ENCODE results near the gene BACH1. TPM values are rescaled to one million over a fixed set of nuclear protein-coding genes. Genes with fewer than 3 reads are reported as not detected.

Gene BACH1
- polyA plus RNA-seq, 1 donor from 2014 or later, result 29.7 TPM

DNA sequence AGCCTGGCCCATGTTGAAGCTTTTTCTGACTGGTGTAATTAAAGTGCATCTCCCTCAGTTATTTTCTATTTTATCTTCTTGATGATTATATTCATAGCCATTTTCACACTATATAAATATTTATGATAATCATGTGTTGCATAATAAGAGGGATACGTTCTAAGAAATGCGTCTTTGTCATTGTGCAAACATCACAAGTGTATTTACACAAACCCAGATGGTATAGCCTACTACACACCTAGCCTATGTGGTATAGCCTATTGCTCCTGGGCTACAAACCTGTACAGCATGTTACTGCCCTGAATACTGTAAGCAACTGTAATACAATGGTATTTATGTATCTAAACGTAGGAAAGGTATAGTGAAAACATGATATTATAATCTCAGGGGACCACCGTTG is 88.1 kb downstream of the BACH1 start:
- no peaks in the 10 kb centered on the region for H3F3A ChIP-seq (ENCODE audit: insufficient read depth, low read length, poor library complexity, severe bottlenecking)
- H3K79me2 ChIP-seq (replicated peaks; ENCODE audit: insufficient read depth, low read length), result no peaks in the 10 kb centered on the region

GRCh38 chr21:29387598-29387997 is 88.9 kb downstream of the BACH1 start:
- Histone ChIP-seq H4K20me1 (ENCODE audit: insufficient read depth) (no peaks in the 10 kb centered on the region), H3K36me3 (ENCODE audit: insufficient read depth, low read length) (no peaks in the 10 kb centered on the region), H3K27ac (ENCODE audit: low read length) (no peak overlapping the region), H3K9me3 (ENCODE audit: low read length) (no peaks in the 10 kb centered on the region), H3K79me2 (replicated peaks; ENCODE audit: insufficient read depth, low read length) (no peaks in the 10 kb centered on the region), H3K9me2 (ENCODE audit: insufficient read depth, low read length) (no peaks in the 10 kb centered on the region), H3K9ac (ENCODE audit: low read length) (no peak overlapping the region), H2AFZ (ENCODE audit: low read depth, low read length) (no peak overlapping the region), H3F3A (ENCODE audit: insufficient read depth, low read length, poor library complexity, severe bottlenecking) (no peaks in the 10 kb centered on the region), H3K27me3 (ENCODE audit: insufficient read depth, low read depth, low read length) (no peaks in the 10 kb centered on the region), H3K4me2 (ENCODE audit: low read length) (no peak overlapping the region), H3K4me3 (ENCODE audit: low read length) (no peak overlapping the region)
- no peak for TF ChIP-seq MXI1 (conservative IDR thresholded peaks at IDR 0.05; ENCODE audit: poor library complexity, severe bottlenecking)
- no peak for TF ChIP-seq TAF1 (IDR thresholded peaks at IDR 0.05; ENCODE audit: low read depth)
- no peak for TF ChIP-seq SMC3 (conservative IDR thresholded peaks at IDR 0.05; ENCODE audit: poor library complexity)
- no peak for TF ChIP-seq RAD21 (conservative IDR thresholded peaks at IDR 0.05)
- no peak for TF ChIP-seq POLR2AphosphoS5 (IDR thresholded peaks at IDR 0.05)
- no peak for TF ChIP-seq EP300 (conservative IDR thresholded peaks at IDR 0.05; ENCODE audit: poor library complexity, severe bottlenecking)
- no peak for TF ChIP-seq CTCF (IDR thresholded peaks at IDR 0.05; ENCODE audit: poor library complexity, severe bottlenecking)
- TF ChIP-seq, protein P1, sequence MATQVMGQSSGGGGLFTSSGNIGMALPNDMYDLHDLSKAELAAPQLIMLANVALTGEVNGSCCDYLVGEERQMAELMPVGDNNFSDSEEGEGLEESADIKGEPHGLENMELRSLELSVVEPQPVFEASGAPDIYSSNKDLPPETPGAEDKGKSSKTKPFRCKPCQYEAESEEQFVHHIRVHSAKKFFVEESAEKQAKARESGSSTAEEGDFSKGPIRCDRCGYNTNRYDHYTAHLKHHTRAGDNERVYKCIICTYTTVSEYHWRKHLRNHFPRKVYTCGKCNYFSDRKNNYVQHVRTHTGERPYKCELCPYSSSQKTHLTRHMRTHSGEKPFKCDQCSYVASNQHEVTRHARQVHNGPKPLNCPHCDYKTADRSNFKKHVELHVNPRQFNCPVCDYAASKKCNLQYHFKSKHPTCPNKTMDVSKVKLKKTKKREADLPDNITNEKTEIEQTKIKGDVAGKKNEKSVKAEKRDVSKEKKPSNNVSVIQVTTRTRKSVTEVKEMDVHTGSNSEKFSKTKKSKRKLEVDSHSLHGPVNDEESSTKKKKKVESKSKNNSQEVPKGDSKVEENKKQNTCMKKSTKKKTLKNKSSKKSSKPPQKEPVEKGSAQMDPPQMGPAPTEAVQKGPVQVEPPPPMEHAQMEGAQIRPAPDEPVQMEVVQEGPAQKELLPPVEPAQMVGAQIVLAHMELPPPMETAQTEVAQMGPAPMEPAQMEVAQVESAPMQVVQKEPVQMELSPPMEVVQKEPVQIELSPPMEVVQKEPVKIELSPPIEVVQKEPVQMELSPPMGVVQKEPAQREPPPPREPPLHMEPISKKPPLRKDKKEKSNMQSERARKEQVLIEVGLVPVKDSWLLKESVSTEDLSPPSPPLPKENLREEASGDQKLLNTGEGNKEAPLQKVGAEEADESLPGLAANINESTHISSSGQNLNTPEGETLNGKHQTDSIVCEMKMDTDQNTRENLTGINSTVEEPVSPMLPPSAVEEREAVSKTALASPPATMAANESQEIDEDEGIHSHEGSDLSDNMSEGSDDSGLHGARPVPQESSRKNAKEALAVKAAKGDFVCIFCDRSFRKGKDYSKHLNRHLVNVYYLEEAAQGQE (IDR thresholded peaks at IDR 0.05; ENCODE audit: borderline replicate concordance), result no peak
- TF ChIP-seq EZH2 (IDR thresholded peaks at IDR 0.05; ENCODE audit: borderline replicate concordance, insufficient read depth, low read length, poor library complexity, severe bottlenecking), result no peak

More for the DNA sequence above, 88.1 kb downstream of the BACH1 start:
- H3K27me3 ChIP-seq (ENCODE audit: insufficient read depth, low read depth, low read length), result no peaks in the 10 kb centered on the region
- TF ChIP-seq CTCF (IDR thresholded peaks at IDR 0.05; ENCODE audit: poor library complexity, severe bottlenecking), result no peak
- TF ChIP-seq TAF1 (IDR thresholded peaks at IDR 0.05; ENCODE audit: low read depth), result no peak
- no peak for TF ChIP-seq EP300 (conservative IDR thresholded peaks at IDR 0.05; ENCODE audit: poor library complexity, severe bottlenecking)
- TF ChIP-seq EZH2 (IDR thresholded peaks at IDR 0.05; ENCODE audit: borderline replicate concordance, insufficient read depth, low read length, poor library complexity, severe bottlenecking), result no peak
- TF ChIP-seq POLR2AphosphoS5 (IDR thresholded peaks at IDR 0.05), result no peak
- TF ChIP-seq MXI1 (conservative IDR thresholded peaks at IDR 0.05; ENCODE audit: poor library complexity, severe bottlenecking), result no peak
- TF ChIP-seq, protein P1 (IDR thresholded peaks at IDR 0.05; ENCODE audit: borderline replicate concordance), result no peak
- no peak for TF ChIP-seq RAD21 (conservative IDR thresholded peaks at IDR 0.05)
- H3K27ac ChIP-seq (ENCODE audit: low read length), result no peak overlapping the region
- H3K9me2 ChIP-seq (ENCODE audit: insufficient read depth, low read length), result no peaks in the 10 kb centered on the region
- no peak overlapping the region for H3K9ac ChIP-seq (ENCODE audit: low read length)
- H3K9me3 ChIP-seq (ENCODE audit: low read length), result no peaks in the 10 kb centered on the region
- no peak overlapping the region for H3K4me3 ChIP-seq (ENCODE audit: low read length)
- H4K20me1 ChIP-seq (ENCODE audit: insufficient read depth), result no peaks in the 10 kb centered on the region
- H2AFZ ChIP-seq (ENCODE audit: low read depth, low read length), result no peak overlapping the region
- H3K4me2 ChIP-seq (ENCODE audit: low read length), result no peak overlapping the region
- H3K36me3 ChIP-seq (ENCODE audit: insufficient read depth, low read length), result no peaks in the 10 kb centered on the region

Data from neural cell (in vitro differentiated cells).